ENCODE results near the gene TTC16. TPM values are rescaled to one million over a fixed set of nuclear protein-coding genes. Genes with fewer than 3 reads are reported as not detected.

The TTC16 gene
- total RNA-seq, 2 donors from 2014 or later = 0.05 to 0.07 TPM

DNA sequence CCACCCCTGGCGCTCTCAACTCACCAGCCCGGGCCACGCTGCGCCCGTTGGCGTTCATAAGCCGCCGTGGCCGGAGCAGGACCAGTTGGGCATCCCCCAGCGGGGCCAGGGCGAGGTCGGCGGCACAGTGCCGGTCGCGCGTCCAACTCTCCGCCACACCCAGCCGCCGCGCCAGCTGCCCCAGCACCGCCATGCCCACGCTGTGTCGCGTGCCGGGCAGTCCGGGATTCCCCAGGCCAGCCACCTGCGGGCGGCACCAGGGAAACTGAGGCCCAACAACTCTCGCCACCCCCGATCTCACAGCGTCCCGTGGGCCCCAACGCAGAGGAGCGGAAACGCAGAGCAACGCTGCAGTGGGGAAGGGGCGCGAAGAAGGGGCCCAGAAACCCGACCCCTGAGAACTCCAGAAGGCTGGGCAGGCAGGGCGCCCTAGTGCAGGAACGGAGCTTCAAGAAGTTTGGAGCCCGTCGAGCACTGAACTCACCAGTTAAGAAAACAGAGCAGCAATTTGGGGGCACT lies 869 bp upstream of the TTC16 start:
- intact Hi-C loops (cut with DNase I) = no loop called here
- no peaks in the 10 kb centered on the region for H3K27me3 ChIP-seq
- no peaks in the 10 kb centered on the region for H3K36me3 ChIP-seq
- H3K27ac ChIP-seq = peak overlapping the region; percentile 86
- H3K4me3 ChIP-seq = peak overlapping the region; percentile 97
- TF ChIP-seq, protein P1, sequence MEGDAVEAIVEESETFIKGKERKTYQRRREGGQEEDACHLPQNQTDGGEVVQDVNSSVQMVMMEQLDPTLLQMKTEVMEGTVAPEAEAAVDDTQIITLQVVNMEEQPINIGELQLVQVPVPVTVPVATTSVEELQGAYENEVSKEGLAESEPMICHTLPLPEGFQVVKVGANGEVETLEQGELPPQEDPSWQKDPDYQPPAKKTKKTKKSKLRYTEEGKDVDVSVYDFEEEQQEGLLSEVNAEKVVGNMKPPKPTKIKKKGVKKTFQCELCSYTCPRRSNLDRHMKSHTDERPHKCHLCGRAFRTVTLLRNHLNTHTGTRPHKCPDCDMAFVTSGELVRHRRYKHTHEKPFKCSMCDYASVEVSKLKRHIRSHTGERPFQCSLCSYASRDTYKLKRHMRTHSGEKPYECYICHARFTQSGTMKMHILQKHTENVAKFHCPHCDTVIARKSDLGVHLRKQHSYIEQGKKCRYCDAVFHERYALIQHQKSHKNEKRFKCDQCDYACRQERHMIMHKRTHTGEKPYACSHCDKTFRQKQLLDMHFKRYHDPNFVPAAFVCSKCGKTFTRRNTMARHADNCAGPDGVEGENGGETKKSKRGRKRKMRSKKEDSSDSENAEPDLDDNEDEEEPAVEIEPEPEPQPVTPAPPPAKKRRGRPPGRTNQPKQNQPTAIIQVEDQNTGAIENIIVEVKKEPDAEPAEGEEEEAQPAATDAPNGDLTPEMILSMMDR (IDR thresholded peaks at IDR 0.05) = no peak
- DNase-seq = peak; percentile 53
- H3K4me1 ChIP-seq = peaks cover 10% of the 10 kb centered on the region
- H3K9ac ChIP-seq (ENCODE audit: low read depth in 2 of 2, low read length in 2 of 2) = peak overlapping the region; percentile 67 to 90
- H3K9me3 ChIP-seq = no peaks in the 10 kb centered on the region

DNA sequence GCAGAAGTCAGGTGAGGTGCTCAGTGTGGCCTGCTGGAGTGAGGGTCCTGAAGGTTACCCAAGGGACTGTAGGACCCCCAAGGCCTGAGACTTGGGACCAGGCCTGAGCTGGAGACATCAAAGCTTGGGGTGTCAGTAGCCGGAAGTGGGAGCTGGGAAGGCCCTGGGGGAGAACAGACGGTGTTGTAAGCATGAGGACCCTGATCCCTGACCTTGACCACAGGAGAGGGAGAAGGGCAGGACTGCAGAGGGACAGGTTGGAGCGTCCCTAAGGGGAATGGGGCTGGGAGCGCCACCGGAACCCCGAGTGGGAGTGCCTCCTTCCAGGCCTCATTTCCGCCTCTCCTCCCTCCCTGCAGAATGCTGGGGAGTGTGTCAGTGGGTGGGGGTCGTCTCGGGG lies 533 bp downstream of the TTC16 start:
- H3K9me3 ChIP-seq = no peaks in the 10 kb centered on the region
- no peak overlapping the region for H3K4me3 ChIP-seq

DNA sequence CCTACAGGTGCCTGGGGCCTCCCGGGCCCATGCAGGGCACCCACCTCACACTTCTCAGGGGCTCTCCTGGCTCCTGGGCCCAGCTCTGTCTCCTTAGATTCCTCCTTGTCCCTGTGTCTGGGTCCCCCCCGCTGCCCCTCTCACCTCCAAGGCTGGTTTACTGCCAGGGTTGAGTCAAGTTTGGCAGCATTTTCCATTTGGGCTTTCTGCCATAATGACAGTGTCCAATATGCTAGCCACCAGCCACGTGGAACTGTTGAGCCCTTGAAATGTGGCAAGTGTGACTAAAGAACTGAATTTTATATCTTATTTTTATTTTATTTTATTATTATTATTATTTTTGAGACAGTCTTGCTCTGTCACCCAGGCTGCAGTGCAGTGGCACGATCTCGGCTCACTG lies 1.9 kb downstream of the TTC16 start:
- Histone ChIP-seq H3K27me3 (no peaks in the 10 kb centered on the region), H3K36me3 (no peaks in the 10 kb centered on the region), H3K9ac (ENCODE audit: low read depth in 2 of 2, low read length in 2 of 2) (no peak overlapping the region), H3K27ac (no peak overlapping the region), H3K4me1 (peaks cover 10% of the 10 kb centered on the region), H3K9me3 (no peaks in the 10 kb centered on the region), H3K4me3 (no peak overlapping the region)
- TF ChIP-seq, protein P1 (IDR thresholded peaks at IDR 0.05) = no peak
- intact Hi-C loops (cut with DNase I) = no loop called here
- no peak for DNase-seq

More for the DNA sequence above, 533 bp downstream of the TTC16 start:
- no peak for DNase-seq
- intact Hi-C loops (cut with DNase I) = no loop called here
- Histone ChIP-seq H3K36me3 (no peaks in the 10 kb centered on the region), H3K27ac (peak overlapping the region; percentile 86), H3K9ac (ENCODE audit: low read depth in 2 of 2, low read length in 2 of 2) (peak overlapping the region; percentile 33 to 90), H3K27me3 (no peaks in the 10 kb centered on the region), H3K4me1 (peaks cover 10% of the 10 kb centered on the region)
- TF ChIP-seq, protein P1 (IDR thresholded peaks at IDR 0.05) = no peak

DNA sequence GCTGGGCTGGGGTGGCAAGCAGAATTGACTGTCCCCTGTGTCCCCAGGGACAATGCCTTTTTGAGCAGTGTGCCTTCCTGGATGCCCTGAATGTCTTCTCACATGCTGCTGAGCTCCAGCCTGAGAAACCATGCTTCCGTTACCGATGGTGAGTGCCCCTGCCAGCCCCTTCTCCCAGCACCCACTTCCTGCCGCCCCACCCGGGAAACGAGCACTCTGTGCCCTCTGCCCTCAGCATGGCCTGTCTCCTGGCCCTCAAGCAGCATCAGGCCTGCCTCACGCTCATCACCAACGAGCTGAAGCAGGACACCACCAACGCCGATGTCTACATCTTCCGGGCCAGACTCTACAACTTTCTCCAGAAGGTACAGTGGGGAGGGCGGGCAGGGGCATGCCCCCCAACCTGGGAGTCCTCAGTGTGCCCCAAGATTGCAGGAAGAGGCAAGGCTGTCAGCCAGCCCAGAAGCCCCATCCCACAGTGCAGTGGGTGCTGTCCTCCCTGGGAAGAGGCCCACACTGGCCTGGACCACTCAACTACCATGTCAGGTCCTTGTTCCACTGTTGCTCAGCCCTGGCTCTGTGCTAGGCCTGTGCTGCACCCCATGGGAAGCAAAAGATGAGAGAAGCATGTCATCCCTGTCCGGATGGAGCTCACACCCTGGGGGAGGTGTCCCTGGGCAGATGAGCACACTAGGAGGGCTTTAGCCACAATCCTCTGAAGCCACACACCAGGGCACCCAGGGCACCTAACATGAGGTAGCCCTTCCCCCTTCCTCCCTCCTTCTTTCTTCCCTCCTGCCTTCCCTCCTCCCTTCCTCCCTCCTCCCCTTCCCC lies 4.4 kb downstream of the TTC16 start:
- no peak for DNase-seq
- Histone ChIP-seq H3K36me3 (no peaks in the 10 kb centered on the region), H3K4me1 (peaks cover 4% of the 10 kb centered on the region), H3K27ac (no peak overlapping the region), H3K9ac (ENCODE audit: low read depth in 2 of 2, low read length in 2 of 2) (peak overlapping the region in 1 of 2 donors; percentile 30), H3K9me3 (no peaks in the 10 kb centered on the region), H3K27me3 (no peaks in the 10 kb centered on the region), H3K4me3 (no peak overlapping the region)
- TF ChIP-seq, protein P1 (IDR thresholded peaks at IDR 0.05) = no peak
- intact Hi-C loops (cut with DNase I) = no loop called here

DNA sequence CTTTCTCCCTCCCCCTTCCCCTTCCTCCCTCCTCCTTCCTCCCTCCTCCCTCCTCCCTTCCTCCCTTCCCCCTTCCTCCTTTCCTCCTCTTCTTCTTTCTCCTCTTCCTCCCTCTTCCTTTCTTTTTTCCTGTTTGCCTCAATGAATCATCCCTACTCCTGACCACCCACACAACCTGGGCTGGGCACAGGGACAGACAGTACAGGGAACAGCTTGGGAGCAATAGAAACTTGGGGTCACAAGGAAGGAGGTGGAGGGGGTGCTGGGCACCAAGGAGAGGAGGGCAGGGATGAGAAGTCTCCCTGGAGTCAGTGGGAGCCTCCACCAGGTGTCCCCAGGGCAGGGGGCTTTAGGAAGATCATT lies 5.0 kb downstream of the TTC16 start:
- Histone ChIP-seq H3K9ac (ENCODE audit: low read depth in 2 of 2, low read length in 2 of 2) (no peak overlapping the region), H3K27ac (no peak overlapping the region)

More for the DNA sequence above, 5.0 kb downstream of the TTC16 start:
- Histone ChIP-seq H3K4me3 (no peak overlapping the region), H3K9me3 (no peaks in the 10 kb centered on the region), H3K27me3 (no peaks in the 10 kb centered on the region), H3K4me1 (peaks cover 4% of the 10 kb centered on the region), H3K36me3 (no peaks in the 10 kb centered on the region)
- no peak for DNase-seq
- intact Hi-C loops (cut with DNase I) = no loop called here
- TF ChIP-seq, protein P1 (IDR thresholded peaks at IDR 0.05) = no peak

Measured in colonic mucosa (tissue), 4 donors.